Measurements from ENCODE around the gene HSPB1. TPM values are rescaled to one million over a fixed set of nuclear protein-coding genes. Genes with fewer than 3 reads are reported as not detected.
"Not testable (repeated sequence)": the region's sequence is repeated elsewhere in the genome, so short reads cannot be mapped to it uniquely, and the experiment has no call there.

The HSPB1 gene
- total RNA-seq, 1 donor from 2014 or later, result 3,584 TPM

GRCh38 chr7:76333511-76334101 lies 31.1 kb downstream of the HSPB1 start:
- Histone ChIP-seq H3K27ac (peak overlapping the region; percentile 61 to 66), H3K4me1 (peaks cover 11 to 47% of the 10 kb centered on the region in 2 donors)

DNA sequence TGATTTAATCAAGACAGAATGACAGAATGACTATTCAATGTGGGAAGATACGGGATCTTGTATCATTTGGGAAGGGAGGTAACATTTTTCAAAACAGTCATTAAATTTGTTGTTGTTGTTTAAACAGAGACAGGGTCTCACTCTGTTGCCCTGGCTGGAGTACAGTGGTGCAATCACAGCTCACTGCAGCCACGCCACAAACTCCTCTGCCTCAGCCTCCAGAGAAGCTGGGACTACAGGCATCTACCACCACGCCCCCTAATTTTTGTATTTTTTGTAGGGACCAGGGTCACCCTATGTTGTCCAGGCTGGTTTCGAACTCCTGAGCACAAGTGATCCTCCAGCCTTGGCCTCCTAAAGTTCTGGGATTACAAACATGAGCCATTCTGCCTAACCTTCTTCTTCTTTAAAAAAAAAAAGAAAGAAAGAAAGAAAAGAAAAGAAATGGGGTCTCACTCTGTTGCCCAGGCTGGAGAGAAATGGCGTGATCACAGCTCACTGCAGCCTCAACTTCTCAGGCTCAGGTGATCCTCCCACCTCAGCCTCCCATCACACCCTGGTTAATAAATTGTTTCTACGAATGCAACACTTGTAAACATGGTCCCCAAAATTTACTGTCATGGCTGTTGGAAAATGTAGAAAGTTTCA lies 32.0 kb downstream of the HSPB1 start:
- TF ChIP-seq, protein P1, sequence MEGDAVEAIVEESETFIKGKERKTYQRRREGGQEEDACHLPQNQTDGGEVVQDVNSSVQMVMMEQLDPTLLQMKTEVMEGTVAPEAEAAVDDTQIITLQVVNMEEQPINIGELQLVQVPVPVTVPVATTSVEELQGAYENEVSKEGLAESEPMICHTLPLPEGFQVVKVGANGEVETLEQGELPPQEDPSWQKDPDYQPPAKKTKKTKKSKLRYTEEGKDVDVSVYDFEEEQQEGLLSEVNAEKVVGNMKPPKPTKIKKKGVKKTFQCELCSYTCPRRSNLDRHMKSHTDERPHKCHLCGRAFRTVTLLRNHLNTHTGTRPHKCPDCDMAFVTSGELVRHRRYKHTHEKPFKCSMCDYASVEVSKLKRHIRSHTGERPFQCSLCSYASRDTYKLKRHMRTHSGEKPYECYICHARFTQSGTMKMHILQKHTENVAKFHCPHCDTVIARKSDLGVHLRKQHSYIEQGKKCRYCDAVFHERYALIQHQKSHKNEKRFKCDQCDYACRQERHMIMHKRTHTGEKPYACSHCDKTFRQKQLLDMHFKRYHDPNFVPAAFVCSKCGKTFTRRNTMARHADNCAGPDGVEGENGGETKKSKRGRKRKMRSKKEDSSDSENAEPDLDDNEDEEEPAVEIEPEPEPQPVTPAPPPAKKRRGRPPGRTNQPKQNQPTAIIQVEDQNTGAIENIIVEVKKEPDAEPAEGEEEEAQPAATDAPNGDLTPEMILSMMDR (IDR thresholded peaks at IDR 0.05), result no peak
- DNase-seq (ENCODE audit: low spot score in 2 of 2), result no peak
- H3K27me3 ChIP-seq, result no peaks in the 10 kb centered on the region
- H3K36me3 ChIP-seq, result peaks cover 2 to 5% of the 10 kb centered on the region in 2 donors
- H3K4me3 ChIP-seq, result no peak overlapping the region
- peaks cover 14 to 54% of the 10 kb centered on the region in 2 donors for H3K4me1 ChIP-seq
- no peaks in the 10 kb centered on the region for H3K9me3 ChIP-seq
- peak overlapping the region in 1 of 2 donors; percentile 66 for H3K27ac ChIP-seq
- intact Hi-C loops (cut with DNase I), result no loop called here

More at GRCh38 chr7:76333511-76334101, 31.1 kb downstream of the HSPB1 start:
- peaks cover 9 to 14% of the 10 kb centered on the region in 2 donors for H3K36me3 ChIP-seq
- no peak overlapping the region for H3K4me3 ChIP-seq
- no peaks in the 10 kb centered on the region for H3K27me3 ChIP-seq
- intact Hi-C loops (cut with DNase I), result no loop called here
- no peaks in the 10 kb centered on the region for H3K9me3 ChIP-seq
- DNase-seq (ENCODE audit: low spot score in 2 of 2), result peak in 1 of 2 donors; percentile 78
- TF ChIP-seq, protein P1 (IDR thresholded peaks at IDR 0.05), result no peak

DNA sequence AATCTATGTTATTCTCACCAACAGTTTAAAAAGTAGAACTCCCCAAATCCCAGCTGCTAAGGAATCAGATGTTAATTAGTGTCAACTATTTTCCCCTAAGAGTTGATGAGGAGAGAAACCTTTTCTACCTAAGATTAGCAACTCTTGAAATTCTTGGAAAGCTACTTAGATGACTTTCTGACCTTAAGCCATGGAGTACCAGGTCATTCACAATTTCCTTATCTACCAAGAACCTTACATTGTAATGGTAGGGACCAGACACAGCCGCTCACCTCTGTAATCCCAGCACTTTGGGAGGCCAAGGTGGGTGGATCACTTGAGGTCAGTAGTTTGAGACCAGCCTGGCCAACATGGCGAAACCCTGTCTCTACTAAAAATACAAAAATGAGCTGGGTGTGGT lies 32.9 kb downstream of the HSPB1 start:
- H3K36me3 ChIP-seq; H3K4me3 ChIP-seq; intact Hi-C loops (cut with DNase I); H3K27me3 ChIP-seq; H3K9me3 ChIP-seq; H3K27ac ChIP-seq; DNase-seq (ENCODE audit: low spot score in 2 of 2): not testable (repeated sequence)
- peaks cover 17 to 64% of the 10 kb centered on the region in 2 donors for H3K4me1 ChIP-seq

GRCh38 chr7:76336094-76336493 lies 33.6 kb downstream of the HSPB1 start:
- Histone ChIP-seq H3K4me3 (no peak overlapping the region), H3K9me3 (no peaks in the 10 kb centered on the region), H3K27me3 (no peaks in the 10 kb centered on the region), H3K4me1 (peaks cover 22 to 70% of the 10 kb centered on the region in 2 donors), H3K27ac (no peak overlapping the region), H3K36me3 (no peaks in the 10 kb centered on the region)
- TF ChIP-seq, protein P1 (IDR thresholded peaks at IDR 0.05), result no peak
- intact Hi-C loops (cut with DNase I), result no loop called here
- DNase-seq (ENCODE audit: low spot score in 2 of 2), result no peak

DNA sequence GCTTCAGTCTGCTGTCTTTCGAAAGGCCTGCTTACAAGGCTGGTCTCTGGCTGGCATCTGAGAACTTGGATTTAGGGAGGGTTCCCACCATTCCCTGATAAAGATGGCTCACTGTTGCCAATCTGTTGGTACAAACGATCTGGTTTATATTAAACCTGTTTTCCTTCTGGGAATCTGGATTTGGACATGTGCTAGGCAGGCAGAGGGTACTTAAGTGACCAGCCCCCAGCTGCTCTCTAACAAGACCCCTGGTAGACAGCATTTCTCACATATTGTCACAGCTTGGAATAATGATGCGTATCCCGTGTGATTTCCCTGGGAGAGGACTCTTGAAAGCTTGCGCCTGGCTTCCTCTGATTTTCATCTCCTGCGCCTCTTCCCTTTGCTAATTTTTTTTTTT lies 34.7 kb downstream of the HSPB1 start:
- H3K27me3 ChIP-seq, result no peaks in the 10 kb centered on the region
- no peak for DNase-seq (ENCODE audit: low spot score in 2 of 2)
- H3K4me1 ChIP-seq, result peaks cover 22 to 65% of the 10 kb centered on the region in 2 donors
- intact Hi-C loops (cut with DNase I), result no loop called here
- H3K36me3 ChIP-seq, result peaks cover 0 to 3% of the 10 kb centered on the region in 2 donors
- H3K4me3 ChIP-seq, result no peak overlapping the region
- H3K27ac ChIP-seq, result peak overlapping the region in 1 of 2 donors; percentile 24
- H3K9me3 ChIP-seq, result no peaks in the 10 kb centered on the region
- TF ChIP-seq, protein P1 (IDR thresholded peaks at IDR 0.05), result no peak

DNA sequence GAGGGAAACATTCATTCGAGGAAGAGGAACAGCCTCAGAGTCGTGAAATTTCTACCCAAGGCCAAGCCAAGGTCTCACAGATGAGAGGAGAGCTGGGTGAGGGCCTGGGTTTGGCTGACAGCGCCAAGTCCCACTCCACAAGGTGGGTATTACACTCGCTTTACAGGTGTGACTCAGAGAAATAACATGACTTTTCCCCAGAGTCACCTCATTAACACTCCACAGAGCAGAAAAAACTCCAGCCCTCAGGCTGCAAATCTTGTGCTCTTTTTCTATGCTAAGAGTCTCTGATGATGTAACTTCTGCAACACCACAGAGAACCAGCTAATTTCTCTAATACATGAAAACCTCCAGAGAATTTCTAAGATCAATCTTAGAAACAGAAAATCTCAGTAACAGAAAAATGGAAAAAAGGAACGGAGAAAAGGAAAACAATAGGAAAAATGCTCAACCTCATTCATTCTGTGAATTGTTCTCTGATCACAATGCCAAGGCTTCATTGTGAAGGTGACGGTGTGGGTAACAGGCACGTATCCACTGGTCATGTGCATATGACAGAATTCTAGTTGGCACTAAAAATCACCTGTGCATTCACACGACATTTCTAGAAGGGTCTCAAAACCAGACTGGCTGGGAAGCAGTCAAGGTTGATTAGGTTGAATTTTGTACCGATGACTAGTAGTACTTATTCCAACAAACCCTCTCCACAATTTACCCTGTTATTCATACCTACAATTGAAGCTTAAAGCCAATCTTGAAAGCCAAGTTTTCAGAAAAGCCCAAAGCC lies 36.0 kb downstream of the HSPB1 start:
- Histone ChIP-seq H3K27ac (peak overlapping the region; percentile 42 to 77), H3K4me3 (no peak overlapping the region), H3K27me3 (no peaks in the 10 kb centered on the region), H3K9me3 (no peaks in the 10 kb centered on the region), H3K36me3 (peaks cover 6 to 8% of the 10 kb centered on the region in 2 donors), H3K4me1 (peaks cover 14 to 52% of the 10 kb centered on the region in 2 donors)
- no peak for DNase-seq (ENCODE audit: low spot score in 2 of 2)
- intact Hi-C loops (cut with DNase I), result no loop called here
- TF ChIP-seq, protein P1 (IDR thresholded peaks at IDR 0.05), result no peak

Data from ascending aorta (tissue), 2 donors.